Spleen (tissue), 11 donors: ENCODE data around the gene RFC2. TPM values are rescaled to one million over a fixed set of nuclear protein-coding genes. Genes with fewer than 3 reads are reported as not detected.
A peak's percentile ranks its signal among the peaks of the same experiment; 100 is the strongest.

Experiments used
- DNase-seq: peaks from one replicate; pipeline ENCODE4 v3.0.0-alpha.2; 2020
- H3K27ac ChIP-seq, 8 donors: fragments of 200-600 bp; sonication (generic) in 7 of 8; 1 replicate in 4 of 8; 2 replicates in 4 of 8; pipeline versions ENCODE4 v1.5.0 to v1.8.0; 2016 to 2021; ENCODE audit warnings: inconsistent platforms in 4 of 8, mild to moderate bottlenecking in 4 of 8, moderate library complexity in 1 of 8
- H3K27me3 ChIP-seq, 7 donors: fragments of 200-600 bp; sonication (generic) in 6 of 7; replicated peaks in 1 of 7; 1 replicate in 4 of 7; 2 replicates in 3 of 7; pipeline versions ENCODE4 v1.5.0 to v1.8.0; 2016 to 2021; ENCODE audit warnings: inconsistent platforms in 3 of 7, mild to moderate bottlenecking in 1 of 7
- H3K36me3 ChIP-seq, 6 donors: fragments of 200-600 bp; sonication (generic) in 5 of 6; 1 replicate in 4 of 6; 2 replicates in 2 of 6; pipeline versions ENCODE4 v1.5.0 to v1.8.0; 2016 to 2021; ENCODE audit warnings: inconsistent platforms in 2 of 6
- H3K4me1 ChIP-seq, 6 donors: fragments of 200-600 bp; sonication (generic) in 5 of 6; 1 replicate in 3 of 6; 2 replicates in 3 of 6; pipeline versions ENCODE4 v1.5.0 to v1.8.0; 2016 to 2021; ENCODE audit warnings: inconsistent platforms in 3 of 6
- H3K4me3 ChIP-seq, 8 donors: fragments of 200-600 bp; sonication (generic) in 7 of 8; 1 replicate in 4 of 8; 2 replicates in 4 of 8; pipeline versions ENCODE4 v1.5.0 to v1.8.0; 2016 to 2021; ENCODE audit warnings: inconsistent platforms in 4 of 8, mild to moderate bottlenecking in 4 of 8, moderate library complexity in 2 of 8
- H3K9me3 ChIP-seq, 8 donors: fragments of 200-600 bp; sonication (generic) in 7 of 8; 1 replicate in 4 of 8; 2 replicates in 4 of 8; pipeline versions ENCODE4 v1.5.0 to v1.8.0; 2016 to 2021; ENCODE audit warnings: inconsistent platforms in 4 of 8
- POLR2A ChIP-seq, 3 donors: fragments of 450-650 bp; IDR thresholded peaks; one replicate each; pipeline ENCODE4 v1.5.1; 2017; ENCODE audit warnings: antibody characterized with exemption in 3 of 3, mild to moderate bottlenecking in 1 of 3
- POLR2AphosphoS5 ChIP-seq, 3 donors: sonication (generic); formaldehyde crosslinking; IDR thresholded peaks; one replicate each; pipeline ENCODE4 v1.5.1; 2017; ENCODE audit warnings: antibody characterized with exemption in 3 of 3
- WGBS, 5 donors: extraction: QIAGEN DNeasy Blood & Tissue Kit in 3 of 5; methylation state at CpG; one replicate each; pipeline versions ENCODE4 v1.1.5 to v1.1.7; 2013 to 2018; 5-methylcytosine and 5-hydroxymethylcytosine counted together
- intact Hi-C: fragments of 100-400 bp; cut with DNase I; formaldehyde crosslinking; loops from one replicate; pipeline ENCODE4 v1.15.0; 2023; ENCODE audit warnings: low total_unique reads
- polyA plus RNA-seq, 3 donors: library from polyadenylated mRNA; stranded (reverse); fragments of 200-250 nt; gene quantifications; one replicate each; pipeline ENCODE4 v1.2.1, GENCODE V29; 2013
- total RNA-seq, 7 donors: library from RNA; depleted of rRNA in 3 of 7; stranded (reverse); fragments of >200 nt in 3 of 7; fragmentation: NEBNext Ultra II Directional in 4 of 7; extraction: Animal tissue kit (Norgen Biotek cat#: 25700) in 4 of 7; gene quantifications; one replicate each; pipeline versions ENCODE4 v1.1.0 to v1.2.1, GENCODE V29; 2016 to 2021
- TF ChIP-seq, protein P1 (sequence below), 11 experiments: fragments of 200-600 bp in 7 of 11; fragments of 450-650 bp in 4 of 11; sonication (generic) in 4 of 11; IDR thresholded peaks in 8 of 11; conservative IDR thresholded peaks in 3 of 11; 1 replicate in 7 of 11; 2 replicates in 4 of 11; pipeline versions ENCODE4 v1.4.0 to v1.8.0; 2016 to 2021; ENCODE audit warnings: antibody characterized with exemption in 11 of 11, inconsistent platforms in 4 of 11, mild to moderate bottlenecking in 1 of 11
- donor health status: healthy with polysubstance abuse.
- donor health status: DM: no; HTN: no; CAD: no; lungs with moderate emphysema.
- donor health status: DM: no; HTN: no; CAD: no.
- donor health status: Bipolar disorder and iron deficiency.
- donor health status: healthy.
- donor health status: DM: no; HTN: no; CAD: no.
- donor health status: DM: yes; HTN: yes; CAD: no.

Gene RFC2
- total and polyA plus RNA-seq, 10 donors, result 7.5 to 25.0 (median 19.9) TPM

DNA sequence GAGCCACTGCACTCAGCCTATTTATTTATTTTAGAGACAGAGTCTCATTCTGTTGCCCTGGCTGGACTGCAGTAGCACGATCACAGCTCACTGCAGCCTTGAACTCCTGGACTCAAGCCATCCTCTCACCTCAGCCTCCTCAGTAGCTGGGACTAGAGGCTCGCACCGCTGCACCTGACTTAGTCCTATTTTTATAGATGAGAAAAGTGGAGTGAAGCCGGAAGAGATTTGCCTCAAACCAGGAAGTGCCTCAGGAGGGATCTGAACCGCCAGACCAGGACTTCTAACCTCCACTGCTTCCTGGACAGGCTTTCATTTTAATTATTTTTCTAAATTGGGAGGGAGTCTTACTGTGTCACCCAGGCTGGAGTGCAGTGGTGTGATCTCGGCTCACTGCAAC lies 17.5 kb upstream of the RFC2 start:
- peaks cover 12 to 58% (median 43%) of the 10 kb centered on the region in 6 donors for H3K4me1 ChIP-seq
- TF ChIP-seq POLR2A (IDR thresholded peaks at IDR 0.05) (no peak), POLR2AphosphoS5 (IDR thresholded peaks at IDR 0.05) (no peak)
- TF ChIP-seq, protein P1, sequence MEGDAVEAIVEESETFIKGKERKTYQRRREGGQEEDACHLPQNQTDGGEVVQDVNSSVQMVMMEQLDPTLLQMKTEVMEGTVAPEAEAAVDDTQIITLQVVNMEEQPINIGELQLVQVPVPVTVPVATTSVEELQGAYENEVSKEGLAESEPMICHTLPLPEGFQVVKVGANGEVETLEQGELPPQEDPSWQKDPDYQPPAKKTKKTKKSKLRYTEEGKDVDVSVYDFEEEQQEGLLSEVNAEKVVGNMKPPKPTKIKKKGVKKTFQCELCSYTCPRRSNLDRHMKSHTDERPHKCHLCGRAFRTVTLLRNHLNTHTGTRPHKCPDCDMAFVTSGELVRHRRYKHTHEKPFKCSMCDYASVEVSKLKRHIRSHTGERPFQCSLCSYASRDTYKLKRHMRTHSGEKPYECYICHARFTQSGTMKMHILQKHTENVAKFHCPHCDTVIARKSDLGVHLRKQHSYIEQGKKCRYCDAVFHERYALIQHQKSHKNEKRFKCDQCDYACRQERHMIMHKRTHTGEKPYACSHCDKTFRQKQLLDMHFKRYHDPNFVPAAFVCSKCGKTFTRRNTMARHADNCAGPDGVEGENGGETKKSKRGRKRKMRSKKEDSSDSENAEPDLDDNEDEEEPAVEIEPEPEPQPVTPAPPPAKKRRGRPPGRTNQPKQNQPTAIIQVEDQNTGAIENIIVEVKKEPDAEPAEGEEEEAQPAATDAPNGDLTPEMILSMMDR (IDR thresholded peaks at IDR 0.05 in 8 of 11, conservative IDR thresholded peaks at IDR 0.05 in 3 of 11), result no peak
- 15 to 24% (median 19%) methylated on average over 6 of the region's 6 CpGs for WGBS, 5 donors
- DNase-seq, result no peak
- peak overlapping the region in 2 of 8 donors; percentile 1 to 41 for H3K4me3 ChIP-seq
- intact Hi-C loops, result no loop called here
- H3K36me3 ChIP-seq, result no peaks in the 10 kb centered on the region
- H3K27ac ChIP-seq, result peak overlapping the region; percentile 40 to 86 (median 77)
- no peaks in the 10 kb centered on the region for H3K9me3 ChIP-seq
- H3K27me3 ChIP-seq, result no peaks in the 10 kb centered on the region

- H3K4me1 ChIP-seq, result peaks cover 12 to 71% (median 45%) of the 10 kb centered on the region in 6 donors
- peak overlapping the region; percentile 41 to 84 (median 57) for H3K4me3 ChIP-seq
- DNase-seq, result peak; percentile 85
- intact Hi-C loops, result no loop called here
- WGBS, 5 donors, result 0 to 1% (median 1%) methylated on average over 17 of the region's 17 CpGs
- H3K27ac ChIP-seq, result peak overlapping the region in 4 of 8 donors; percentile 46 to 72 (median 60)
- no peaks in the 10 kb centered on the region for H3K36me3 ChIP-seq
- no peaks in the 10 kb centered on the region for H3K27me3 ChIP-seq
- TF ChIP-seq, protein P1 (IDR thresholded peaks at IDR 0.05 in 8 of 11, conservative IDR thresholded peaks at IDR 0.05 in 3 of 11), result no peak
- TF ChIP-seq POLR2AphosphoS5 (IDR thresholded peaks at IDR 0.05) (no peak), POLR2A (IDR thresholded peaks at IDR 0.05) (no peak)
- H3K9me3 ChIP-seq, result no peaks in the 10 kb centered on the region
These were observed 15.6 kb upstream of the RFC2 start for GRCh38 chr7:74269757-74270277.

- TF ChIP-seq POLR2A (IDR thresholded peaks at IDR 0.05) (no peak), POLR2AphosphoS5 (IDR thresholded peaks at IDR 0.05) (no peak)
- H3K4me1 ChIP-seq, result peaks cover 12 to 56% (median 34%) of the 10 kb centered on the region in 6 donors
- 75 to 83% (median 78%) methylated on average over 13 of the region's 13 CpGs for WGBS, 5 donors
- no peaks in the 10 kb centered on the region for H3K27me3 ChIP-seq
- no peak overlapping the region for H3K27ac ChIP-seq
- no peaks in the 10 kb centered on the region for H3K9me3 ChIP-seq
- H3K4me3 ChIP-seq, result no peak overlapping the region
- DNase-seq, result no peak
- no peaks in the 10 kb centered on the region for H3K36me3 ChIP-seq
- intact Hi-C loops, result no loop called here
These were observed 13.8 kb upstream of the RFC2 start for GRCh38 chr7:74267756-74268565.

DNA sequence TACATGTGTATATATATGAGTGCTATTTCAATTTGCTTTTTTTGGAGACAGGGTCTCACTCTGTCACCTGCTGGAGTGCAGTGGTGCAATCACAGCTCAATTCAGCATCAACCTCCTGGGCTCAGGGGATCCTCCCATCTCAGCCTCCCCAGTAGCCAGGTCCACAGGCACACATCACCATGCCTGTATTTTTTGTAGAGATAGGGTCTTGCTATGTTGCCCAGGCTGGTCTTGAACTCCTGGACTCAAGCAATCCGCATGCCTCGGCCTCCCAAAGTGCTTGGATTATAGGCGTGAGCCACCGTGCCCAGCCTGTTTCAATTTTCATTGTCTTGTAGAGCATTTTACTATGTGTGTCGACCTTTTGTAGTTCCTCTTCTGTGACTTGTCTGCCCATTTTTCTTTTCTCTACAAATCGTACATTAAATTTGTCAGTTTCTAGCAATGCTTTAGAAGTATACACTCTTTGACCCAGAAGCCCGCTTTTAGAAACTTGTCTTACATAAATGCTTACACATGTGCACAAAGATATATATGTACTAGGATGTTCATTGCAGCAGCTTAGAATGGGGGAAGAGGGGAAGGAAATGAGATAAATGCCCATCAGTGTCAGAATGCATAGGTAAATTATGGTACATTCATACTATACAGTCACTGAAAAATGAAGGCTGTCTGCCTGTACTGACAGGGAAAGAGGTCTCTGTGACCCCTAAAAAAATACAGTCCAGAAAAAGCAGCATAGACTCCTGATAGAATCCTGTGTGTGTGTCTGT lies 12.2 kb upstream of the RFC2 start:
- H3K4me1 ChIP-seq, result peaks cover 5 to 40% (median 18%) of the 10 kb centered on the region in 6 donors
- H3K27me3 ChIP-seq, result no peaks in the 10 kb centered on the region
- intact Hi-C loops, result no loop called here
- no peaks in the 10 kb centered on the region for H3K36me3 ChIP-seq
- no peaks in the 10 kb centered on the region for H3K9me3 ChIP-seq
- no peak for DNase-seq
- TF ChIP-seq, protein P1 (IDR thresholded peaks at IDR 0.05 in 8 of 11, conservative IDR thresholded peaks at IDR 0.05 in 3 of 11), result no peak
- no peak for TF ChIP-seq POLR2AphosphoS5 (IDR thresholded peaks at IDR 0.05)
- no peak for TF ChIP-seq POLR2A (IDR thresholded peaks at IDR 0.05)
- WGBS, 5 donors, result 41 to 59% (median 50%) methylated on average over 7 of the region's 7 CpGs
- H3K4me3 ChIP-seq, result no peak overlapping the region
- H3K27ac ChIP-seq, result no peak overlapping the region
